CD4-positive, alpha-beta memory T cell (primary cell): ENCODE measurements around the gene SBK2. TPM values are rescaled to one million over a fixed set of nuclear protein-coding genes. Genes with fewer than 3 reads are reported as not detected.

Experiments used
- CTCF ChIA-PET: fragments of 350-600 bp; sonication (Branson Sonifier 250); formaldehyde crosslinking; loops from one replicate; lab custom pipeline; 2021; ENCODE audit warnings: inconsistent platforms; ENCODE audit not compliant: partially characterized antibody; lab: Charles Lee
- POLR2A ChIA-PET: fragments of 350-600 bp; sonication (Branson Sonifier 250); formaldehyde crosslinking; loops from one replicate; lab custom pipeline; 2021; ENCODE audit not compliant: partially characterized antibody; lab: Charles Lee
- DNase-seq, 5 donors: peaks; one replicate each; pipeline versions ENCODE4 v3.0.0 to v3.0.0-alpha.2; 2020 to 2022; ENCODE audit warnings: mixed read lengths in 1 of 5
- H3K27ac ChIP-seq: one replicate; pipeline ENCODE4 v1.7.0; 2013; ENCODE audit warnings: low read depth, low read length
- H3K27me3 ChIP-seq: 2 replicates; pipeline ENCODE4 v1.7.0; 2013; ENCODE audit warnings: mild to moderate bottlenecking, low read length, moderate library complexity; ENCODE audit not compliant: insufficient read depth
- H3K36me3 ChIP-seq: 2 replicates; pipeline ENCODE4 v1.7.0; 2013; ENCODE audit warnings: mild to moderate bottlenecking, low read length, moderate library complexity; ENCODE audit not compliant: insufficient read depth
- H3K4me1 ChIP-seq: 2 replicates; pipeline ENCODE4 v1.7.0; 2013; ENCODE audit warnings: mild to moderate bottlenecking, low read length, moderate library complexity; ENCODE audit not compliant: insufficient read depth
- H3K4me3 ChIP-seq, 2 donors: one replicate each; pipeline ENCODE4 v1.7.0; 2013; ENCODE audit warnings: low read length in 2 of 2, mild to moderate bottlenecking in 1 of 2
- H3K9me3 ChIP-seq, 2 donors: one replicate each; pipeline ENCODE4 v1.7.0; 2013; ENCODE audit warnings: low read length in 2 of 2, control low read depth in 1 of 2; ENCODE audit not compliant: control insufficient read depth in 1 of 2
- H3K27ac Mint-ChIP-seq, 7 donors: one replicate each; pipeline ENCODE4 v1.8.0; 2020 to 2021; ENCODE audit warnings: mixed read lengths in 7 of 7, mild to moderate bottlenecking in 6 of 7, inconsistent platforms in 3 of 7, moderate library complexity in 3 of 7
- H3K27me3 Mint-ChIP-seq, 2 donors: one replicate each; pipeline ENCODE4 v1.8.0; 2020 to 2021; ENCODE audit warnings: mixed read lengths in 2 of 2
- H3K36me3 Mint-ChIP-seq, 2 donors: one replicate each; pipeline ENCODE4 v1.8.0; 2020 to 2021; ENCODE audit warnings: mixed read lengths in 2 of 2, inconsistent platforms in 1 of 2, mild to moderate bottlenecking in 1 of 2
- H3K4me1 Mint-ChIP-seq, 4 donors: one replicate each; pipeline ENCODE4 v1.8.0; 2020 to 2021; ENCODE audit warnings: mixed read lengths in 4 of 4, mild to moderate bottlenecking in 1 of 4
- H3K4me3 Mint-ChIP-seq, 8 donors: one replicate each; pipeline ENCODE4 v1.8.0; 2020 to 2021; ENCODE audit warnings: mixed read lengths in 8 of 8, mild to moderate bottlenecking in 7 of 8, moderate library complexity in 6 of 8, inconsistent platforms in 3 of 8
- H3K9me3 Mint-ChIP-seq, 8 donors: one replicate each; pipeline ENCODE4 v1.8.0; 2020 to 2021; ENCODE audit warnings: mixed read lengths in 8 of 8, mild to moderate bottlenecking in 5 of 8, inconsistent platforms in 3 of 8, moderate library complexity in 1 of 8
- intact Hi-C: fragments of 100-400 bp; cut with micrococcal nuclease; formaldehyde crosslinking; loops from one replicate; pipeline ENCODE4 v1.15.1; 2023
- polyA plus RNA-seq, 2 donors: library from polyadenylated mRNA; unstranded; fragments of 300-500 nt; fragmentation: Illumina TruSeq; gene quantifications; one replicate each; pipeline ENCODE4 v1.2.3, GENCODE V29; 2021
- total RNA-seq, 2 experiments: library from RNA; stranded (reverse); gene quantifications; one replicate each; pipeline ENCODE4 v1.2.3, GENCODE V29; 2021

Gene SBK2
- total and polyA plus RNA-seq, 4 experiments from 2014 or later = not detected

DNA sequence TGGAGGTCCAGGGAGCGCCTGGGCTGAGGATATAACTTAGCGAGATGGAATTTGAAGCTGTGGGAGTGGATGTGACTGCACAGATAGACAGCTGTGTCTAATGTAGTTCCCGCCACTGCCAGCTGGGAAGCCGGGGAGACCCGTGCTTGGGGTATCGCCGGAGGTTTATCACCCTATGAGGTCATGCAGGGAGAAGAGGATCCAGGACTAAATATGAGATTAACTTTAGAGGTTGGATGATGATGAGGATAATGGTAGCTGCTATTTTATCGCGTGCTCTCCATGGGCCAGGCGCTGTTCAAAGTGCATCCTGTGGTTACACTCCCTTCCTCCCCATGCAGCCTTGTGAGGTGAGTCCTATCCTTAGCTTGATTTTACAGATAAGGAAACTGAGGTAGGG is 28.8 kb downstream of the SBK2 start:
- H3K4me1 ChIP-seq = peaks cover 4% of the 10 kb centered on the region
- POLR2A ChIA-PET = no interaction called here
- H3K27me3 Mint-ChIP-seq = peaks cover 18 to 23% of the 10 kb centered on the region in 2 donors
- no peaks in the 10 kb centered on the region for H3K36me3 ChIP-seq
- no peaks in the 10 kb centered on the region for H3K36me3 Mint-ChIP-seq
- no peaks in the 10 kb centered on the region for H3K27me3 ChIP-seq
- peaks cover 2 to 11% (median 8%) of the 10 kb centered on the region in 4 donors for H3K4me1 Mint-ChIP-seq
- no peak overlapping the region for H3K27ac Mint-ChIP-seq
- no peaks in the 10 kb centered on the region for H3K9me3 ChIP-seq
- H3K4me3 Mint-ChIP-seq = no peak overlapping the region
- H3K4me3 ChIP-seq = no peak overlapping the region
- no peak for DNase-seq
- intact Hi-C loops = no loop called here
- H3K9me3 Mint-ChIP-seq = no peaks in the 10 kb centered on the region
- H3K27ac ChIP-seq = no peak overlapping the region
- CTCF ChIA-PET = interaction anchor here (1.1 to 2.5 kb wide), 4 partner anchors 40 to 367 kb away, joined by 3 to 8 read pairs (median 5); no protein-coding TSS in a partner anchor

DNA sequence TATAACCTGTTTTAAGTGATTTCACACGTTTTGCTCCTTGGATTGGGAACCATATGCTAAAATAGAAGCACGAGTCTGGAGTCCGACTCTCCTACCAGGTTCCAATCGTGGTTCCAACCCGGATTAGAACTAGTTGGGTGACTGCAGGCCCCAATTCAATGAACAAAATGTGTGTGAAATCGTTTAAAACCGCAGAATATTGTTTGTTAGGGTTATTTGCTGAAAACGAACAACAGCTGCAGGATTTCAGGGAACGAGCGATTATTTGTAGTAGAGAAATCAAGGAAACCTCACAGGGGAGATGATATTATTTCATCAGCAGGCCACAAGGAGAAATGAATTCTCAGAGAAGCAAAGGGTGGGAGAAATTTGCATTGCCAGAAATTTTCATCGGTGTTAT is 32.0 kb downstream of the SBK2 start:
- Mint-ChIP-seq H3K9me3 (no peaks in the 10 kb centered on the region), H3K27me3 (peaks cover 9 to 10% of the 10 kb centered on the region in 2 donors), H3K27ac (peak overlapping the region in 1 of 7 donors; percentile 75), H3K36me3 (no peaks in the 10 kb centered on the region), H3K4me1 (peaks cover 3 to 13% (median 10%) of the 10 kb centered on the region in 4 donors), H3K4me3 (no peak overlapping the region)
- no peak for DNase-seq
- Histone ChIP-seq H3K36me3 (no peaks in the 10 kb centered on the region), H3K27ac (no peak overlapping the region), H3K4me1 (peaks cover 4% of the 10 kb centered on the region), H3K4me3 (no peak overlapping the region), H3K27me3 (no peaks in the 10 kb centered on the region), H3K9me3 (no peaks in the 10 kb centered on the region)
- ChIA-PET CTCF (interaction anchor here (0.9 to 4.3 kb wide), 17 partner anchors 9 to 442 kb away, joined by 3 to 111 read pairs (median 10); partner anchors contain the start of genes RDH13, SSC5D, ZNF628 and ZNF865), POLR2A (interaction anchor here (2.2 to 3.2 kb wide), 2 partner anchors 28 to 127 kb away, joined by 13 to 17 read pairs; partner anchors contain the start of gene ZNF628)
- intact Hi-C loops = loop anchor here (2.0 kb wide), 2 partner anchors 44 to 212 kb away; partner anchors contain the start of gene ISOC2

DNA sequence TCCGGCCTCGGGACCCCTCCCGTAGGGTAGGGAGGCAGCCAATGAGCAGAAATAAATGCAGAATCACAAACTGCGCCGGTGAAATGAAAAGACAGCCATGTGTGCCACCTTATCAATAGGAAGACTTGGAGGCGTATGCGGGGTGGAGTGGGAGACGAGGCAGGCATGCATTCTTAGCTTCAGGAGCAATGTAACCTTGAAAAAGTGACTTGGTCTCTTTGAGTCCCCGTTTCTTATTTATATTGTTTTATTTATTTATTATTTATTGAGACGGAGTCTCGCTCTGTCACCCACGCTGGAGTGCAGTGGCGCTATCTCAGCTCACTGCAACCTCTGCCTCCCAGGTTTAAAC is 32.7 kb downstream of the SBK2 start:
- intact Hi-C loops = loop anchor here (2.0 kb wide), 2 partner anchors 43 to 211 kb away; partner anchors contain the start of gene ISOC2
- Histone ChIP-seq H3K9me3 (no peaks in the 10 kb centered on the region), H3K36me3 (no peaks in the 10 kb centered on the region), H3K4me1 (peaks cover 4% of the 10 kb centered on the region), H3K27ac (no peak overlapping the region), H3K27me3 (no peaks in the 10 kb centered on the region), H3K4me3 (peak overlapping the region in 1 of 2 donors; percentile 73)
- Mint-ChIP-seq H3K4me1 (peaks cover 5 to 13% (median 10%) of the 10 kb centered on the region in 4 donors), H3K4me3 (peak overlapping the region in 5 of 8 donors; percentile 35 to 85 (median 81)), H3K36me3 (no peaks in the 10 kb centered on the region), H3K27me3 (peaks cover 7 to 10% of the 10 kb centered on the region in 2 donors), H3K9me3 (no peaks in the 10 kb centered on the region), H3K27ac (peak overlapping the region in 2 of 7 donors; percentile 55 to 75)
- CTCF ChIA-PET = interaction anchor here (0.7 to 4.3 kb wide), 56 partner anchors 8 to 851 kb away, joined by 3 to 111 read pairs (median 4); partner anchors contain the start of genes HSPBP1, ISOC2, NAT14 and RDH13
- no peak for DNase-seq
- POLR2A ChIA-PET = interaction anchor here (1.0 to 3.2 kb wide), 13 partner anchors 13 to 363 kb away, joined by 3 to 17 read pairs (median 4); partner anchors contain the start of genes FIZ1, ISOC2, UBE2S and ZNF524

DNA sequence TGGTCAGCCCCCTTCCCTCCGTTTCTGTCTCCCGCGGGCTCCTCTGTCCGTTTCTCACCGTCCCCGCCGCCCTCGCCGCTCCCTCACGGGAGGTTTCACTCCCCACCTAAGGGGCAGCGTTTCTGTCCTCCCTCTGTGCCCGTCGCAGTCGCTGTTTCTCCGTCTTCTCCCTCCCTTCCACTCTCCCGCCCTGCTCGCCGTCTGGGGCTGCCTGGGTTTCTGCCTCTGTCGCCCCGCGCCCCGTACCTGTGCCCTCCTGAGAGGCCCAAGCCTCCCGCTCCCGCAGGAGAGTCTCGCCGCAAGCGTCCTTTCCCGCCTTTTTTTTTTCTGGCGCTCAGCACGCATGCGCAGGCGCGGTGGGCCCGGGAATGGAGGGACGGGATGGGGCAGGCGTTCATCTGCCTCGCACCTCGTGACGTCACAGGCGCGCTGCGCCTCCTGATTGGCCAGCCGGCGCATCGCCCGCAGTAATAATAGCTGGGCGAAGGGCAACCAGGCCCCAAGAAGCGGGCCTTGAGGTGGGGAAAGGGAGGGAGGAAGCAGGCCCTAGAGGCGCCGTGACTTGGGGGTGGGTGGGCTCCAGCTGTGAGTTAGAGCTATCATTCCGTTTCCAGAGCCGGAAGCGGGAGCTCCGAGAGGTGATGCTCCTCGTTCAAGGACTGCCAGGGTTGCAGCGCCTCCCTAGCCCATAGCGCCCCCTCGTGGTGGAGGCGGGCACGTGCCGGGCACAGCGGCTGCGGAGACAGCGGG is 33.3 kb downstream of the SBK2 start:
- no peaks in the 10 kb centered on the region for H3K36me3 Mint-ChIP-seq
- no peaks in the 10 kb centered on the region for H3K36me3 ChIP-seq
- no peaks in the 10 kb centered on the region for H3K9me3 ChIP-seq
- H3K27ac Mint-ChIP-seq = peak overlapping the region; percentile 75 to 92 (median 84)
- ChIA-PET CTCF (interaction anchor here (0.6 to 4.3 kb wide), 57 partner anchors 9 to 850 kb away, joined by 3 to 111 read pairs (median 5); partner anchors contain the start of genes EPS8L1, HSPBP1, ISOC2 and NAT14), POLR2A (interaction anchor here (0.7 to 3.2 kb wide), 14 partner anchors 14 to 362 kb away, joined by 3 to 17 read pairs (median 4); partner anchors contain the start of genes FIZ1, ISOC2, UBE2S and ZNF524)
- H3K4me1 Mint-ChIP-seq = peaks cover 5 to 13% (median 10%) of the 10 kb centered on the region in 4 donors
- peak overlapping the region; percentile 81 to 90 (median 83) for H3K4me3 Mint-ChIP-seq
- H3K4me3 ChIP-seq = peak overlapping the region; percentile 17 to 73
- no peaks in the 10 kb centered on the region for H3K27me3 ChIP-seq
- peak; percentile 85 to 96 (median 92) for DNase-seq
- H3K4me1 ChIP-seq = peaks cover 4% of the 10 kb centered on the region
- peaks cover 6% of the 10 kb centered on the region in 2 donors for H3K27me3 Mint-ChIP-seq
- peak overlapping the region; percentile 46 for H3K27ac ChIP-seq
- no peaks in the 10 kb centered on the region for H3K9me3 Mint-ChIP-seq
- intact Hi-C loops = loop anchor here (1.0 to 2.0 kb wide), 4 partner anchors 35 to 291 kb away; partner anchors contain the start of gene ISOC2

DNA sequence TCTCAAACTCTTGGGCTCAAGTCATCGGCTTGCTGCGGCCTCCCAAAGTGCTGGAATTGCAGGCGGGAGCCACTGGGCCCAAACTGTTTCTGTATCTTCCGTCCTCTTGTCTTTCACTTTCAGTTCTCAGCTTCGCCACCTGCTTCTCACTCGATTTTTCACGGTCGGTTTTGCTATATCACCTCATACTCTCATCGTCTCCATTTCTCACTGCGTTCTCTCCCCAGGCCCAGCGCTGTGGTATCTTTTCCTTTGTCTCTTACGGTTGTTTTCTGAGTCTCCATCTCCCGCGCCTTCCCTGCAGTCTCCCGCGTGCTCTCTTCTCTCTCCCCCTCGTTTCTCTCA is 33.8 kb downstream of the SBK2 start:
- intact Hi-C loops = loop anchor here (1.0 kb wide), 2 partner anchors 35 to 291 kb away; no protein-coding TSS in a partner anchor
- CTCF ChIA-PET = interaction anchor here (0.7 to 4.3 kb wide), 23 partner anchors 8 to 847 kb away, joined by 3 to 111 read pairs (median 5); partner anchors contain the start of genes ISOC2, NAT14, ZNF628 and ZNF784
- no peak overlapping the region for H3K27ac ChIP-seq
- H3K9me3 ChIP-seq = no peaks in the 10 kb centered on the region
- DNase-seq = no peak
- H3K9me3 Mint-ChIP-seq = no peaks in the 10 kb centered on the region
- peaks cover 5 to 6% of the 10 kb centered on the region in 2 donors for H3K27me3 Mint-ChIP-seq
- H3K27ac Mint-ChIP-seq = peak overlapping the region in 6 of 7 donors; percentile 75 to 92 (median 86)
- POLR2A ChIA-PET = interaction anchor here (0.7 to 3.2 kb wide), 10 partner anchors 27 to 249 kb away, joined by 3 to 17 read pairs (median 4); partner anchors contain the start of genes FIZ1, ISOC2, UBE2S and ZNF524
- no peaks in the 10 kb centered on the region for H3K36me3 Mint-ChIP-seq
- peaks cover 4% of the 10 kb centered on the region for H3K4me1 ChIP-seq
- H3K4me3 ChIP-seq = peak overlapping the region in 1 of 2 donors; percentile 73
- H3K36me3 ChIP-seq = no peaks in the 10 kb centered on the region
- H3K4me1 Mint-ChIP-seq = peaks cover 5 to 13% (median 10%) of the 10 kb centered on the region in 4 donors
- H3K27me3 ChIP-seq = no peaks in the 10 kb centered on the region
- peak overlapping the region; percentile 81 to 90 (median 83) for H3K4me3 Mint-ChIP-seq

DNA sequence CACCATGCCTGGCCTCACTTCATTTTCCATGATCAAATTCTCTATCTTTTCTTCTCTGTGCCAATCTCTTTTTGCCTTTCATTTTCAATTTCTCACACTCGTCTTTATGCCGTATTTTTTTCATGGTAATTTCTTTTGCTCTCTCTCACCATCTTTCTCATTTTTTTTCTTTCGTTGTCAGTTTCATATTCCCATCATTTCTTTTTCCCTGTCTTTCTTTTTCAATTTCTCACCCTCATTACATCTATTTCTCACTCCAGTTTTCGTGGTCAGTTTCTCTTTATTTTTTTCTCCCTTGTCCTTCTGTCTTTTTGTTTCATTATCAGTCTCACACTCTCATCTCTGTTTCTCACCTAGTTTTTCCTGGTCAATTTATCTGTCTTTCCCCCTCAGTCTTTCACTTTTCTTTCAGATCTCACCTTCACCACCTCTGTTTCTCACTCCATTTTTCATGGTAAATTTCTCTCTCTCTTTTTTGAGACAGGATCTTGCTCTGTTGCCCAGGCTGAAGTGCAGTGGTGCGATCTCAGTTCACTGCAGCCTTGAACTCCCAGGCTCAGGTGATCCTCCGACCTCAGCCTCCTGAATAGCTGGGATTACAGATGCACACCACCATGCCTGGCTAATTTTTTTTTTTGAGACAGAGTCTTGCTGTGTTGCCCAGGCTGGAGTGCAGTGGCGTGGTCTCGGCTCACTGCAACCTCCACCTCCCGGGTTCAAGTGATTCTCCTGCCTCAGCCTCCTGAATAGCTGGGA is 34.6 kb downstream of the SBK2 start:
- ChIA-PET CTCF (interaction anchor here (1.8 to 4.3 kb wide), 3 partner anchors 11 to 361 kb away, joined by 19 to 111 read pairs (median 25); partner anchors contain the start of gene ZNF784), POLR2A (interaction anchor here (3.2 kb wide), 1 partner anchor 130 kb away, joined by 13 read pairs; no protein-coding TSS in a partner anchor)
- H3K27me3 ChIP-seq = no peaks in the 10 kb centered on the region
- H3K36me3 ChIP-seq = no peaks in the 10 kb centered on the region
- intact Hi-C loops = no loop called here
- no peak overlapping the region for H3K4me3 ChIP-seq
- Mint-ChIP-seq H3K27me3 (no peaks in the 10 kb centered on the region), H3K36me3 (no peaks in the 10 kb centered on the region), H3K9me3 (no peaks in the 10 kb centered on the region), H3K4me1 (peaks cover 5 to 13% (median 10%) of the 10 kb centered on the region in 4 donors), H3K27ac (peak overlapping the region in 4 of 7 donors; percentile 10 to 81 (median 24)), H3K4me3 (peak overlapping the region in 2 of 8 donors; percentile 17 to 47)
- no peaks in the 10 kb centered on the region for H3K9me3 ChIP-seq
- peaks cover 4% of the 10 kb centered on the region for H3K4me1 ChIP-seq
- no peak overlapping the region for H3K27ac ChIP-seq
- no peak for DNase-seq
